Ovary (tissue), 9 donors: ENCODE data around the gene FOXN1. TPM values are rescaled to one million over a fixed set of nuclear protein-coding genes. Genes with fewer than 3 reads are reported as not detected.

Source experiments
- DNase-seq, 5 donors: peaks; one replicate each; pipeline ENCODE4 v3.0.0-alpha.2; 2019 to 2020
- H3K27ac ChIP-seq, 2 donors: fragments of 200-600 bp; one replicate each; pipeline versions ENCODE4 v1.5.1 to v1.8.0; 2019 to 2022
- H3K27me3 ChIP-seq: fragments of 200-600 bp; one replicate; pipeline ENCODE4 v1.8.0; 2022
- H3K36me3 ChIP-seq: fragments of 200-600 bp; sonication (generic); one replicate; pipeline ENCODE4 v1.5.1; 2019
- H3K4me1 ChIP-seq: one replicate; pipeline ENCODE4 v1.8.1; 2013; ENCODE audit warnings: mild to moderate bottlenecking, moderate library complexity; ENCODE audit not compliant: insufficient read depth
- H3K4me3 ChIP-seq: fragments of 200-600 bp; sonication (generic); one replicate; pipeline ENCODE4 v1.5.1; 2017
- H3K9me3 ChIP-seq, 2 donors: fragments of 200-600 bp in 1 of 2; sonication (generic) in 1 of 2; one replicate each; pipeline versions ENCODE4 v1.5.1 to v1.8.1; 2013 to 2019; ENCODE audit warnings: mild to moderate bottlenecking in 1 of 2, moderate library complexity in 1 of 2
- EP300 ChIP-seq: sonication (generic); formaldehyde crosslinking; IDR thresholded peaks from one replicate; pipeline ENCODE4 v1.6.1; 2017; ENCODE audit warnings: antibody characterized with exemption
- POLR2A ChIP-seq: fragments of 450-650 bp; IDR thresholded peaks from one replicate; pipeline ENCODE4 v1.6.1; 2017; ENCODE audit warnings: antibody characterized with exemption, mild to moderate bottlenecking, moderate library complexity
- WGBS, 3 donors: extraction: QIAGEN DNeasy Blood & Tissue Kit in 1 of 3; methylation state at CpG; one replicate each; pipeline versions ENCODE4 v1.1.5 to v1.1.7; 2013 to 2017; 5-methylcytosine and 5-hydroxymethylcytosine counted together
- intact Hi-C, 4 donors: fragments of 100-400 bp; cut with DNase I; formaldehyde crosslinking; loops; one replicate each; pipeline versions ENCODE4 v1.11.0 to v1.15.1; 2022 to 2023
- polyA plus RNA-seq, 2 donors: library from polyadenylated mRNA; stranded (reverse); fragments of 200-250 nt in 1 of 2; fragments of 350-450 nt in 1 of 2; fragmentation: Illumina TruSeq in 1 of 2; extraction: RNeasy Lipid Tissue Mini Kit (QIAGEN cat#74804) in 1 of 2; gene quantifications; one replicate each; pipeline ENCODE4 v1.2.3, GENCODE V29; 2013 to 2014
- total RNA-seq, 7 donors: library from RNA; depleted of rRNA in 2 of 7; stranded (reverse); fragments of >200 nt in 2 of 7; fragmentation: NEBNext Ultra II Directional in 3 of 7; extraction: Animal tissue kit (Norgen Biotek cat#: 25700) in 3 of 7; gene quantifications; one replicate each; pipeline versions ENCODE4 v1.1.0 to v1.2.4, GENCODE V29; 2016 to 2023
- TF ChIP-seq, protein P1 (sequence below), 3 donors: fragments of 450-650 bp in 2 of 3; fragments of 200-600 bp in 1 of 3; IDR thresholded peaks; one replicate each; pipeline versions ENCODE4 v1.5.1 to v1.8.0; 2016 to 2022; ENCODE audit warnings: antibody characterized with exemption in 3 of 3, mild to moderate bottlenecking in 1 of 3
- donor health status: DM: no; HTN: no; CAD: no; lungs with moderate emphysema.
- donor health status: DM: no; HTN: no; CAD: no.
- donor health status: Bipolar disorder and iron deficiency.
- donor health status: DM: yes; HTN: yes; CAD: no.
- donor health status: DM: no; HTN: no; CAD: no.
- donor health status: DM: yes; HTN: yes; CAD: no.

The FOXN1 gene
- total and polyA plus RNA-seq, 9 donors = not detected

DNA sequence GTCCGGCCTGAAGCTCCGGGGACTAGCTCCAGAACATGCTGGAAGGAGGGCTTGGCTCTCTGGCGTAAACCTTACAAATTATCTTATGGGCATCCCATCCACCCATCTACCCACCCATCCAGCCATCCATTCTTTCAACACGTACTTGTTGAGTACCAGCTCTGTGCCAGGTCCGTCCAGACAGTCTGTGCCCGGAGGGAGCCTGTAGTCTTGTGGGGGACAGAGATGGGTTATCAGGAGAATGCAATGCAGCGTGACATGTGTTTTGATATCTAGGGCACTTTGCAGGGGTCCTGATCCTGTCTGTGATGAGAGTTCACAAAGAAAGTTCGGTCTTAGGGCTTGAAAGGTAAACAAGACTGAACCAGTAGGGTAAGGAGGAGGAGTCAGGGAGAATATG, 36.8 kb upstream of the FOXN1 start:
- TF ChIP-seq POLR2A = no peak
- TF ChIP-seq, protein P1, sequence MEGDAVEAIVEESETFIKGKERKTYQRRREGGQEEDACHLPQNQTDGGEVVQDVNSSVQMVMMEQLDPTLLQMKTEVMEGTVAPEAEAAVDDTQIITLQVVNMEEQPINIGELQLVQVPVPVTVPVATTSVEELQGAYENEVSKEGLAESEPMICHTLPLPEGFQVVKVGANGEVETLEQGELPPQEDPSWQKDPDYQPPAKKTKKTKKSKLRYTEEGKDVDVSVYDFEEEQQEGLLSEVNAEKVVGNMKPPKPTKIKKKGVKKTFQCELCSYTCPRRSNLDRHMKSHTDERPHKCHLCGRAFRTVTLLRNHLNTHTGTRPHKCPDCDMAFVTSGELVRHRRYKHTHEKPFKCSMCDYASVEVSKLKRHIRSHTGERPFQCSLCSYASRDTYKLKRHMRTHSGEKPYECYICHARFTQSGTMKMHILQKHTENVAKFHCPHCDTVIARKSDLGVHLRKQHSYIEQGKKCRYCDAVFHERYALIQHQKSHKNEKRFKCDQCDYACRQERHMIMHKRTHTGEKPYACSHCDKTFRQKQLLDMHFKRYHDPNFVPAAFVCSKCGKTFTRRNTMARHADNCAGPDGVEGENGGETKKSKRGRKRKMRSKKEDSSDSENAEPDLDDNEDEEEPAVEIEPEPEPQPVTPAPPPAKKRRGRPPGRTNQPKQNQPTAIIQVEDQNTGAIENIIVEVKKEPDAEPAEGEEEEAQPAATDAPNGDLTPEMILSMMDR (IDR thresholded peaks at IDR 0.05) = no peak
- TF ChIP-seq EP300 = no peak
- WGBS, 3 donors = 86 to 88% (median 86%) methylated on average over 8 of the region's 8 CpGs
- Histone ChIP-seq H3K9me3 (no peaks in the 10 kb centered on the region), H3K27ac (no peak overlapping the region), H3K4me3 (no peak overlapping the region), H3K4me1 (no peaks in the 10 kb centered on the region), H3K36me3 (no peaks in the 10 kb centered on the region), H3K27me3 (no peaks in the 10 kb centered on the region)
- no peak for DNase-seq
- intact Hi-C loops = no loop called here

DNA sequence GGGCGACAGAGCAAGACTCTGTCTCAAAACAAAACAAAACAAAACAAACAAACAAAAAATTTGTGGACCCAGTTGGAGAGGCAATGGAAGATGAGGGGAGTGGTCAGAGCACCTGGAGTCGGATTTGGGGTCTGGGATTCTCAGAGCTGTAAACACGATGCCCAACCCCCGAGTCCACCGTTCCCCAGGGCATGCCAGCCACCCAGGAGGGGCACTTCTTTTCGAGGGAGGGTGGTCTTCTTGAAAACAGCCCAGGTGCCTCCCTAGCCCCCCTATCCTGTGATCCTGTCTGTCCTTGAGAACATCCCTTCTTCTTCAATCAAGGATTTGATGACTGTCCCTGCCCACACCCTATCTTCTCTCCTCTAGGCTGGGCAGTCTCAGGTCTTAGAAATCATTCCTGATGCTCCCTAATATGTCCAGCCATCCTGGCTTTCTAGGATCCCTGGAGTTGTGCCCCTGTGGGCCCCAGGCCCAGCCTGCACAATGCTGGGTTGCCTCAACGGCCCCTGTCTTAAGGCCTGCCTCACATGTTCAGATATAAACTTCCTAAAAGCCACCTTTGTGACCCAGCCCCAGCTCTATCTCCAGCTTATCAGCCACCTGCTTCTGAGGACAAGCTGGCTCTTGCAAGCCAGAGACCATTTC, 35.8 kb upstream of the FOXN1 start:
- intact Hi-C loops = no loop called here
- Histone ChIP-seq H3K36me3 (no peaks in the 10 kb centered on the region), H3K4me1 (no peaks in the 10 kb centered on the region), H3K4me3 (no peak overlapping the region), H3K27me3 (no peaks in the 10 kb centered on the region), H3K27ac (no peak overlapping the region), H3K9me3 (no peaks in the 10 kb centered on the region)
- TF ChIP-seq POLR2A (no peak), EP300 (no peak)
- TF ChIP-seq, protein P1 (IDR thresholded peaks at IDR 0.05) = no peak
- WGBS, 3 donors = 75 to 79% (median 77%) methylated on average over 7 of the region's 7 CpGs
- no peak for DNase-seq

GRCh38 chr17:28470914-28471366, 35.2 kb upstream of the FOXN1 start:
- Histone ChIP-seq H3K4me3 (no peak overlapping the region), H3K4me1 (no peaks in the 10 kb centered on the region), H3K36me3 (no peaks in the 10 kb centered on the region), H3K9me3 (no peaks in the 10 kb centered on the region), H3K27me3 (no peaks in the 10 kb centered on the region), H3K27ac (no peak overlapping the region)
- no peak for DNase-seq
- intact Hi-C loops = no loop called here
- no peak for TF ChIP-seq POLR2A
- TF ChIP-seq, protein P1 (IDR thresholded peaks at IDR 0.05) = no peak
- no peak for TF ChIP-seq EP300
- WGBS, 3 donors = 49 to 56% (median 54%) methylated on average over 3 of the region's 3 CpGs

GRCh38 chr17:28471531-28472342, 34.4 kb upstream of the FOXN1 start:
- intact Hi-C loops = no loop called here
- DNase-seq = no peak
- WGBS, 3 donors = 53 to 59% (median 55%) methylated on average over 15 of the region's 15 CpGs
- Histone ChIP-seq H3K27ac (no peak overlapping the region), H3K4me3 (no peak overlapping the region), H3K4me1 (no peaks in the 10 kb centered on the region), H3K27me3 (no peaks in the 10 kb centered on the region), H3K36me3 (no peaks in the 10 kb centered on the region), H3K9me3 (no peaks in the 10 kb centered on the region)
- TF ChIP-seq EP300 (no peak), POLR2A (no peak)
- TF ChIP-seq, protein P1 (IDR thresholded peaks at IDR 0.05) = no peak
